Neural crest cell (in vitro differentiated cells): ENCODE measurements around the gene TEX53. TPM values are rescaled to one million over a fixed set of nuclear protein-coding genes. Genes with fewer than 3 reads are reported as not detected.
A peak's percentile ranks its signal among the peaks of the same experiment; 100 is the strongest.

Source experiments
- DNase-seq: peaks from one replicate; pipeline ENCODE4 v3.0.0; 2021; ENCODE audit warnings: low read depth, mixed read lengths, low spot score
- H3K27ac Mint-ChIP-seq: one replicate; pipeline ENCODE4 v1.8.0; 2021; ENCODE audit warnings: mild to moderate bottlenecking, mixed read lengths; ENCODE audit not compliant: unreplicated experiment
- H3K27me3 Mint-ChIP-seq: 2 replicates; pipeline ENCODE4 v1.8.0; 2021; ENCODE audit warnings: low read depth, mild to moderate bottlenecking, mixed read lengths
- H3K36me3 Mint-ChIP-seq: 2 replicates; pipeline ENCODE4 v1.8.0; 2021; ENCODE audit warnings: low read depth, mild to moderate bottlenecking, mixed read lengths
- H3K4me1 Mint-ChIP-seq: 2 replicates; pipeline ENCODE4 v1.8.0; 2021; ENCODE audit warnings: mixed read lengths
- H3K4me3 Mint-ChIP-seq: one replicate; pipeline ENCODE4 v1.8.0; 2021; ENCODE audit warnings: mild to moderate bottlenecking, mixed read lengths
- H3K9me3 Mint-ChIP-seq: 2 replicates; pipeline ENCODE4 v1.8.0; 2021; ENCODE audit warnings: mixed read lengths
- CTCF ChIP-seq: fragments of 200-600 bp; sonication (generic); conservative IDR thresholded peaks from 2 replicates; pipeline ENCODE4 v1.5.0; 2021; ENCODE audit warnings: antibody characterized with exemption, mild to moderate bottlenecking
- total RNA-seq: library from RNA; stranded (reverse); gene quantifications from 2 replicates; pipeline ENCODE4 v1.2.1, GENCODE V29; 2021

Gene TEX53
- total RNA-seq, 1 donor from 2014 or later = not detected

DNA sequence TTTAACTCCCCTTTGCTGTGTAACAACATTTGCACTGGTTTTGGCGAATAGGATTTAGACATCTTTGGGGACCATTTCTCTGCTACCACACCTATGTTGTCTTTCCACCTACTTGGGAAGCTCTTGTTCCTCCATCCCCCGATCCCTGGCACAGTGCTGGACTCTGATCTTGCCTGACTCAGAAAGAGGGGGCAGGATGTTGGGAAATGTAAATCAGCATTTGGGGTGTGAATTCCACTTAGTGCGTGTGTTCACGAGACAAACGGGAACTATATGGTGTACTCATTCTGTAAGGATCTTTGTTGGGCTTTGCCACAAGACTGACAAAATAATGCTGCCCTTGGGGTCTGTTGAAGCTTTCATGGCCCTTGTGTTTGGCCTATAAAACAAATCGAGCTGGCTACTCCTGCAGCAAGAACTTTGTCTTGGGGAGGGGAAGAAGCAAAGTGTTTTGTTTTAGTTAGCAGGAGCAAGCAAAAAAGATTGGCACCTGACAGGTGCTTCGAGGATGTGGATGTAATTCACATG lies 28.0 kb downstream of the TEX53 start:
- H3K27me3 Mint-ChIP-seq = no peaks in the 10 kb centered on the region
- H3K27ac Mint-ChIP-seq = no peak overlapping the region
- no peaks in the 10 kb centered on the region for H3K4me1 Mint-ChIP-seq
- H3K4me3 Mint-ChIP-seq = no peak overlapping the region
- no peak for DNase-seq
- TF ChIP-seq CTCF = no peak
- H3K36me3 Mint-ChIP-seq = no peaks in the 10 kb centered on the region
- H3K9me3 Mint-ChIP-seq = no peaks in the 10 kb centered on the region

GRCh38 chr9:114627553-114627952 lies 30.1 kb downstream of the TEX53 start:
- no peak for DNase-seq
- no peak overlapping the region for H3K27ac Mint-ChIP-seq
- no peak for TF ChIP-seq CTCF
- no peaks in the 10 kb centered on the region for H3K36me3 Mint-ChIP-seq
- H3K4me1 Mint-ChIP-seq = no peaks in the 10 kb centered on the region
- no peaks in the 10 kb centered on the region for H3K9me3 Mint-ChIP-seq
- H3K27me3 Mint-ChIP-seq = no peaks in the 10 kb centered on the region
- H3K4me3 Mint-ChIP-seq = no peak overlapping the region

DNA sequence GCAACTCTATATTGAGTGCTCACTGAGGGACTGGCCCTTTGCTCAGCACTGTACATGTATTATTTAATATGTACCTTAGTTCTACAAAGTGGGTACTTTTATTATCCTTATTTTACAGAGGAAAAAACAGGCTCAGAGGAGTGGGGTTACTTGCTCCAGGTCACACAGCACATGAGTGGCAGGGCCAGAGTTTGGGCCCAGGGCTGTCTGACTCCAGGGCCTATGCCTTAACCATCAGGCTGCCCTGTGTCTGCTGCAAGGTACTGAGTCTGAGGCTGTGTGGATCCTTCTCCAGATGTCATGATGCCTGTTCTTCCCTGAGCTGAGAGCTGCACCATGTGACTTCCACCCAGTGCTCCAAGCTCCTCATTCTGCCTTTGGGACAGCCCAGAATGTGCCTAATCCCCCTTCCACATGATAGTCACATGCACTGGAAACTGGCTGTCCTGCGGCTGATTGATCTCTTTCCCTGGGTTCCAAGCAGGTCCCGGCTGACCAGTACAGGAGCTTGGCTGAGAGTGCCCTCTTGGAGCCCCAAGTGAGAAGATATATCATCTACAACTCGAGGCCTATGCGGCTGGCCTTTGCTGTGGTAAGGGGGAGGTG lies 31.1 kb downstream of the TEX53 start:
- no peak for DNase-seq
- no peaks in the 10 kb centered on the region for H3K27me3 Mint-ChIP-seq
- no peaks in the 10 kb centered on the region for H3K9me3 Mint-ChIP-seq
- no peaks in the 10 kb centered on the region for H3K36me3 Mint-ChIP-seq
- no peak overlapping the region for H3K4me3 Mint-ChIP-seq
- TF ChIP-seq CTCF = no peak
- H3K27ac Mint-ChIP-seq = peak overlapping the region; percentile 71
- H3K4me1 Mint-ChIP-seq = no peaks in the 10 kb centered on the region

GRCh38 chr9:114624677-114625076 lies 32.9 kb downstream of the TEX53 start:
- H3K9me3 Mint-ChIP-seq = no peaks in the 10 kb centered on the region
- no peak overlapping the region for H3K4me3 Mint-ChIP-seq
- no peaks in the 10 kb centered on the region for H3K27me3 Mint-ChIP-seq
- H3K27ac Mint-ChIP-seq = no peak overlapping the region
- H3K4me1 Mint-ChIP-seq = no peaks in the 10 kb centered on the region
- TF ChIP-seq CTCF = no peak
- no peaks in the 10 kb centered on the region for H3K36me3 Mint-ChIP-seq
- no peak for DNase-seq

DNA sequence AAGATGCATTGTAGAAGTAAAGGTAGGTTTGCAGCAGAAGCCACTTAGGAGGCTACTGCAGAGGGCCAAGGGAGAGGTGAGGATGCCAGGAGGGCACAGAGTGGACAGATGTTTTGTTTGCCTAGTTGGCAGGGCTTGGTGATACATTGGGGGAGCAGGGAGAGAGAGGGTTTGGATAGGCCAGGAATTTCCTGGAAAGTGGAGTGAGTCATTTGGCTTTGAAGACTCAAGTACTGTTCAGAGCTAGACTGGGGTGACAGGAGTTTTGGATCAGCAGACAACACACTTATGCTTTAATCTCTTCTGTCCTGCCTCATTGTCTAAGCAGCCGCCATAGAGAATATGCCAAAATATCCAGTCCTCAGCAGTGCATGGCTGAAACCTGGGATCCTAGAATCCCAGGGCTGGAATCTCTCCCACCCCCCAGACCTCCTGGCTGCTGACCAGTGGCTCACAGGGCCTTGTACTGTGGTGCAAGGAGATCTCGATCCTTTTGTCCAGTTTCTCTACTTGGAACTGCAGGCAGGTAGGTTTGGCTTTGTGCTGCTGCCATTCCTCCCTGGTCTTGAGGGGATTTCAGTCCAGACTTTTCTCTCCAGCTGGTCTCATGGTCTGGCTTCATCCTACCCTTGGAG lies 35.5 kb downstream of the TEX53 start:
- no peaks in the 10 kb centered on the region for H3K4me1 Mint-ChIP-seq
- no peak for TF ChIP-seq CTCF
- DNase-seq = no peak
- no peaks in the 10 kb centered on the region for H3K27me3 Mint-ChIP-seq
- no peaks in the 10 kb centered on the region for H3K9me3 Mint-ChIP-seq
- peaks cover 3% of the 10 kb centered on the region for H3K36me3 Mint-ChIP-seq
- no peak overlapping the region for H3K4me3 Mint-ChIP-seq
- H3K27ac Mint-ChIP-seq = no peak overlapping the region
